HEK293 (cell line): ENCODE results near the gene PAK4.

ENCODE experiments used
- AEBP2 ChIP-seq: fragments of 450-650 bp; formaldehyde crosslinking; IDR thresholded peaks from 2 replicates; pipeline ENCODE4 v1.5.1; 2016; ENCODE audit warnings: missing biosample characterization, missing genetic modification characterization, borderline replicate concordance
- FEZF1 ChIP-seq: fragments of 450-650 bp; formaldehyde crosslinking; IDR thresholded peaks from 2 replicates; pipeline ENCODE4 v1.5.1; 2016; ENCODE audit warnings: missing biosample characterization, missing genetic modification characterization
- HOXD13 ChIP-seq: sonication (generic); formaldehyde crosslinking; IDR thresholded peaks from 2 replicates; pipeline ENCODE4 v1.8.0; 2022; ENCODE audit warnings: missing genetic modification reagents, borderline replicate concordance
- KLF10 ChIP-seq: fragments of 450-650 bp; IDR thresholded peaks from 2 replicates; pipeline ENCODE4 v1.5.1; 2018; ENCODE audit warnings: missing biosample characterization, mild to moderate bottlenecking, missing genetic modification characterization
- PRDM6 ChIP-seq: fragments of 450-650 bp; formaldehyde crosslinking; IDR thresholded peaks from 2 replicates; pipeline ENCODE4 v1.5.1; 2017; ENCODE audit warnings: missing biosample characterization, missing genetic modification characterization
- SP2 ChIP-seq: fragments of 450-650 bp; formaldehyde crosslinking; IDR thresholded peaks from 2 replicates; pipeline ENCODE4 v1.5.1; 2016; ENCODE audit warnings: missing biosample characterization, missing genetic modification characterization
- WT1 ChIP-seq: fragments of 450-650 bp; formaldehyde crosslinking; IDR thresholded peaks from 2 replicates; pipeline ENCODE4 v1.5.1; 2016; ENCODE audit warnings: missing biosample characterization, missing genetic modification characterization
- ZBTB20 ChIP-seq: fragments of 450-650 bp; formaldehyde crosslinking; IDR thresholded peaks from 2 replicates; pipeline ENCODE4 v1.5.1; 2016; ENCODE audit warnings: missing biosample characterization, missing genetic modification characterization
- ZBTB48 ChIP-seq: fragments of 450-650 bp; formaldehyde crosslinking; IDR thresholded peaks from 2 replicates; pipeline ENCODE4 v1.5.1; 2016; ENCODE audit warnings: missing biosample characterization, missing genetic modification characterization
- ZNF148 ChIP-seq: fragments of 450-650 bp; formaldehyde crosslinking; IDR thresholded peaks from 2 replicates; pipeline ENCODE4 v1.5.0; 2017; ENCODE audit warnings: missing biosample characterization, missing genetic modification characterization, borderline replicate concordance
- ZNF19 ChIP-seq: fragments of 450-650 bp; formaldehyde crosslinking; IDR thresholded peaks from 2 replicates; pipeline ENCODE4; 2016; ENCODE audit warnings: missing biosample characterization, missing genetic modification characterization, low read depth
- ZNF292 ChIP-seq: fragments of 450-650 bp; formaldehyde crosslinking; IDR thresholded peaks from 2 replicates; pipeline ENCODE4 v1.5.1; 2016; ENCODE audit warnings: low read depth, missing biosample characterization, missing genetic modification characterization, borderline replicate concordance
- ZNF324 ChIP-seq: fragments of 450-650 bp; formaldehyde crosslinking; IDR thresholded peaks from 2 replicates; pipeline ENCODE4 v1.5.1; 2016; ENCODE audit warnings: missing biosample characterization, missing genetic modification characterization
- ZNF362 ChIP-seq: fragments of 450-650 bp; formaldehyde crosslinking; IDR thresholded peaks from 2 replicates; pipeline ENCODE4 v1.5.1; 2016; ENCODE audit warnings: missing biosample characterization, missing genetic modification characterization
- ZNF514 ChIP-seq: fragments of 450-650 bp; formaldehyde crosslinking; IDR thresholded peaks from 2 replicates; pipeline ENCODE4 v1.5.1; 2016; ENCODE audit warnings: missing biosample characterization, missing genetic modification characterization
- ZNF555 ChIP-seq: fragments of 450-650 bp; formaldehyde crosslinking; conservative IDR thresholded peaks from 2 replicates; pipeline ENCODE4 v1.5.1; 2017; ENCODE audit warnings: missing biosample characterization, mild to moderate bottlenecking, missing genetic modification characterization, inconsistent platforms
- ZNF558 ChIP-seq: fragments of 450-650 bp; formaldehyde crosslinking; IDR thresholded peaks from 2 replicates; pipeline ENCODE4 v1.5.1; 2016; ENCODE audit warnings: missing biosample characterization, missing genetic modification characterization
- ZNF580 ChIP-seq: fragments of 450-650 bp; formaldehyde crosslinking; IDR thresholded peaks from 2 replicates; pipeline ENCODE4 v1.5.1; 2016; ENCODE audit warnings: missing biosample characterization, missing genetic modification characterization
- ZNF629 ChIP-seq: fragments of 450-650 bp; formaldehyde crosslinking; IDR thresholded peaks from 2 replicates; pipeline ENCODE4 v1.5.1; 2017; ENCODE audit warnings: missing biosample characterization, missing genetic modification characterization
- ZNF654 ChIP-seq: fragments of 450-650 bp; formaldehyde crosslinking; IDR thresholded peaks from 2 replicates; pipeline ENCODE4 v1.5.1; 2016; ENCODE audit warnings: low read depth, missing biosample characterization, missing genetic modification characterization
- ZNF658 ChIP-seq: fragments of 450-650 bp; formaldehyde crosslinking; IDR thresholded peaks from 2 replicates; pipeline ENCODE4; 2016; ENCODE audit warnings: missing biosample characterization, missing genetic modification characterization
- ZNF677 ChIP-seq: fragments of 450-650 bp; IDR thresholded peaks from 2 replicates; pipeline ENCODE4 v1.5.0; 2018; ENCODE audit warnings: missing biosample characterization, mild to moderate bottlenecking, missing genetic modification characterization, moderate library complexity
- ZNF692 ChIP-seq: fragments of 450-650 bp; formaldehyde crosslinking; IDR thresholded peaks from 2 replicates; pipeline ENCODE4 v1.5.1; 2016; ENCODE audit warnings: missing biosample characterization, missing genetic modification characterization
- ZNF76 ChIP-seq: fragments of 450-650 bp; formaldehyde crosslinking; IDR thresholded peaks from 2 replicates; pipeline ENCODE4; 2016; ENCODE audit warnings: low read depth, missing biosample characterization, missing genetic modification characterization, borderline replicate concordance
- TF ChIP-seq, protein P1 (sequence below): fragments of 450-650 bp; formaldehyde crosslinking; IDR thresholded peaks from 2 replicates; pipeline ENCODE4; 2016; ENCODE audit warnings: missing biosample characterization, missing genetic modification characterization
- TF ChIP-seq, protein P2 (sequence below): fragments of 450-650 bp; IDR thresholded peaks from 2 replicates; pipeline ENCODE4 v1.5.1; 2018; ENCODE audit warnings: missing biosample characterization, missing genetic modification characterization

The PAK4 gene

GRCh38 chr19:39130337-39131254, 5.0 kb downstream of the PAK4 start (continued):
- TF ChIP-seq ZNF555 (tag by site-specific recombination) (no peak), ZNF677 (tag by site-specific recombination) (0 out of 2 replicates have a peak, but pooled peaks have one; percentile 2), ZNF148 (tag by site-specific recombination) (no peak), ZNF692 (tag by site-specific recombination) (0 out of 2 replicates have a peak, but pooled peaks have one; percentile 16), ZNF76 (tag by site-specific recombination) (no peak), ZNF514 (tag by site-specific recombination) (no peak), ZNF558 (tag by site-specific recombination) (no peak), ZNF19 (tag by site-specific recombination) (no peak), WT1 (tag by site-specific recombination) (no peak), ZNF629 (tag by site-specific recombination) (no peak), ZNF580 (no peak), ZNF362 (no peak), AEBP2 (tag by site-specific recombination) (no peak), PRDM6 (tag by site-specific recombination) (no peak), ZNF658 (no peak), ZNF324 (tag by site-specific recombination) (no peak), ZNF292 (tag by site-specific recombination) (no peak), SP2 (no peak), ZNF654 (no peak), KLF10 (tag by site-specific recombination) (no peak), ZBTB20 (tag by site-specific recombination) (no peak), HOXD13 (CRISPR knock-in tag) (no peak), ZBTB48 (tag by site-specific recombination) (no peak), FEZF1 (tag by site-specific recombination) (no peak)
- TF ChIP-seq, protein P1, sequence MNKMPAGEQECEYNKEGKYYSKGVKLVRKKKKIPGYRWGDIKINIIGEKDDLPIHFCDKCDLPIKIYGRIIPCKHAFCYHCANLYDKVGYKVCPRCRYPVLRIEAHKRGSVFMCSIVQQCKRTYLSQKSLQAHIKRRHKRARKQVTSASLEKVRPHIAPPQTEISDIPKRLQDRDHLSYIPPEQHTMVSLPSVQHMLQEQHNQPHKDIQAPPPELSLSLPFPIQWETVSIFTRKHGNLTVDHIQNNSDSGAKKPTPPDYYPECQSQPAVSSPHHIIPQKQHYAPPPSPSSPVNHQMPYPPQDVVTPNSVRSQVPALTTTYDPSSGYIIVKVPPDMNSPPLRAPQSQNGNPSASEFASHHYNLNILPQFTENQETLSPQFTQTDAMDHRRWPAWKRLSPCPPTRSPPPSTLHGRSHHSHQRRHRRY (tag by site-specific recombination): no peak
- TF ChIP-seq, protein P2, sequence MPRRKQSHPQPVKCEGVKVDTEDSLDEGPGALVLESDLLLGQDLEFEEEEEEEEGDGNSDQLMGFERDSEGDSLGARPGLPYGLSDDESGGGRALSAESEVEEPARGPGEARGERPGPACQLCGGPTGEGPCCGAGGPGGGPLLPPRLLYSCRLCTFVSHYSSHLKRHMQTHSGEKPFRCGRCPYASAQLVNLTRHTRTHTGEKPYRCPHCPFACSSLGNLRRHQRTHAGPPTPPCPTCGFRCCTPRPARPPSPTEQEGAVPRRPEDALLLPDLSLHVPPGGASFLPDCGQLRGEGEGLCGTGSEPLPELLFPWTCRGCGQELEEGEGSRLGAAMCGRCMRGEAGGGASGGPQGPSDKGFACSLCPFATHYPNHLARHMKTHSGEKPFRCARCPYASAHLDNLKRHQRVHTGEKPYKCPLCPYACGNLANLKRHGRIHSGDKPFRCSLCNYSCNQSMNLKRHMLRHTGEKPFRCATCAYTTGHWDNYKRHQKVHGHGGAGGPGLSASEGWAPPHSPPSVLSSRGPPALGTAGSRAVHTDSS (tag by site-specific recombination): no peak
